Measurements from ENCODE around the gene POLH.

The POLH gene

DNA sequence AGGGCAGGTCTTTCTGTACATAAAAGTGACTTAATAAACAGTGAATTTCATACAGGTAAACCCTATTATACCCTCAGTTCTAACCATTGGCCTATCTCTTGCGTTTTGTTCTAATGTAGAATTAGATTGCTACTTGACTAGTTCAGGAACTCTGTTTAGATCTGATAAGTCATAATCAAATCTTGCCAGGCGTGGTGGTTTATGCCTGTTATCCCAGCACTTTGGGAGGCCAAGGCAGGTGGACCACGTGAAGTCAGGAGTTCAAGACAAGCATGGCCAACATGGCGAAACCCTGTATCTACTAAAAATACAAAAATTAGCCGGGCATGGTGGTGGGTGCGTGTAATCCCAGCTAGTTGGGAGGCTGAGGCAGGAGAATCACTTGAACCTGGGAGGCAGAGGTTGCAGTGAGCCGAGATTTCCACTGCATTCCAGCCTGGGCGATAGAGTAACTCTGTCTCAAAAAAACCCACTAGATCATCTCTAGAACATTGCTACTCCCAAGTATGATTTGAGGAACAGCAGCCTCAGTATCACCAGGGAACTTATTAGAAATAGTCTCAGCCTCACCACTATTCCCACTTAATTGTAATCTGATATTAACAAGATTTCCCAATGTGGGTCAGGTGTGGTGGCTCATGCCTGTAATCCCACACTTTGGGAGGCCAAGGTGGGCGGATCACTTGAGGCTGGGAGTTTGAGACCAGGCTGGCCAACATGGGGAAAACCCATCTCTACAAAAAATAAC, 40.9 kb downstream of the POLH start:
- CTCF ChIA-PET: no interaction called here
- DNase-seq (ENCODE audit: extremely low spot score): no peak
- TF ChIP-seq ELF4 (IDR thresholded peaks at IDR 0.05) (no peak), HDGF (IDR thresholded peaks at IDR 0.05; ENCODE audit: borderline replicate concordance) (no peak), FOXM1 (IDR thresholded peaks at IDR 0.05; ENCODE audit: borderline replicate concordance) (no peak), NFRKB (IDR thresholded peaks at IDR 0.05) (no peak), L3MBTL2 (conservative IDR thresholded peaks at IDR 0.05) (no peak), ZNF384 (IDR thresholded peaks at IDR 0.05) (no peak), TARDBP (IDR thresholded peaks at IDR 0.05) (no peak), CTBP1 (IDR thresholded peaks at IDR 0.05; ENCODE audit: borderline replicate concordance) (no peak), BHLHE40 (IDR thresholded peaks at IDR 0.05; ENCODE audit: borderline replicate concordance) (no peak), FOXK2 (IDR thresholded peaks at IDR 0.05) (no peak), FOXA1 (IDR thresholded peaks at IDR 0.05) (no peak), LEF1 (IDR thresholded peaks at IDR 0.05; ENCODE audit: borderline replicate concordance) (no peak), ARNT (IDR thresholded peaks at IDR 0.05) (no peak), SP1 (IDR thresholded peaks at IDR 0.05) (no peak)
- TF ChIP-seq, protein P1, sequence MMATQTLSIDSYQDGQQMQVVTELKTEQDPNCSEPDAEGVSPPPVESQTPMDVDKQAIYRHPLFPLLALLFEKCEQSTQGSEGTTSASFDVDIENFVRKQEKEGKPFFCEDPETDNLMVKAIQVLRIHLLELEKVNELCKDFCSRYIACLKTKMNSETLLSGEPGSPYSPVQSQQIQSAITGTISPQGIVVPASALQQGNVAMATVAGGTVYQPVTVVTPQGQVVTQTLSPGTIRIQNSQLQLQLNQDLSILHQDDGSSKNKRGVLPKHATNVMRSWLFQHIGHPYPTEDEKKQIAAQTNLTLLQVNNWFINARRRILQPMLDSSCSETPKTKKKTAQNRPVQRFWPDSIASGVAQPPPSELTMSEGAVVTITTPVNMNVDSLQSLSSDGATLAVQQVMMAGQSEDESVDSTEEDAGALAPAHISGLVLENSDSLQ (IDR thresholded peaks at IDR 0.05): no peak
- POLR2A ChIA-PET: interaction anchor here (4.3 kb wide), 1 partner anchor 13 kb away, joined by 32 read pairs; the partner anchor contains the start of gene GTPBP2

DNA sequence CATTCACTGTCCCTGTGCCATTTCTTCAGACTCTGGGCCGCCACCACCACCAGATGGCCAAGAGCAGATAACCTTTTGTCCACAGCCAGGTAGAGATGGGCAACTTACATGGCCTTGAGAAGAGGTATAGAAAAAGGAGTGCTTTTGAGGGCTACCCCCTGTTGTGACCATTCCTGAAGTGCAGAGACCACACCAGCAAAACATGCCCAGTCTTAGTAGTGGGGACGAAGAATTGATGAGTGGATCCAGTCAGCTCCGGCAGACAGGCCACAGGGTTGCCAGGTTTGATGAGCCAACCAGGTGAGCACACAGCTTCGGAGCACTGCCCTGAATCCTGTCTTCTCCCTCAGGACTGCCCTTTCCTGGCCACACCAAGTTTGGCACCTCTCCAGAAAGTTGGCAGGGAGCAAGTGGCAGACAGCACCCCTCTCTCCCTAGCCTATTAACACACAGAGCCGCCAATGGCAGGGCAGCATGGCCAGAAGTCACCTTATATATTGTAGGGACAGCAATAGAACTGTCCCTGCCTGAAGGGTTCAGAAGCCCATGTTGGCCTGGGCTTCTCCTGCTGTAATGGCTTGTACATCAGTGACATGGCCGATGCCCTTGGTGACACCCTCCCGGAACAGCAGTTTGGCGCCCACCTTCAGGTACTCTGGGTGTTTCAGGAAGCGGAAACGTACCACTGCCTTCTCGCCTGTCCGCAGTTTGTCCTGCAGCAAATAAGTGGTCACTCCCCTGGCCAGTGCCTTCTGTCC, 45.3 kb downstream of the POLH start:
- ChIA-PET POLR2A (interaction anchor here (4.3 kb wide), 1 partner anchor 8 kb away, joined by 32 read pairs; the partner anchor contains the start of gene GTPBP2), CTCF (no interaction called here)
- DNase-seq (ENCODE audit: extremely low spot score): no peak
- TF ChIP-seq TARDBP (IDR thresholded peaks at IDR 0.05) (no peak), SP1 (IDR thresholded peaks at IDR 0.05) (no peak), FOXK2 (IDR thresholded peaks at IDR 0.05) (no peak), CTBP1 (IDR thresholded peaks at IDR 0.05; ENCODE audit: borderline replicate concordance) (no peak), BHLHE40 (IDR thresholded peaks at IDR 0.05; ENCODE audit: borderline replicate concordance) (no peak), FOXA1 (IDR thresholded peaks at IDR 0.05) (no peak)

DNA sequence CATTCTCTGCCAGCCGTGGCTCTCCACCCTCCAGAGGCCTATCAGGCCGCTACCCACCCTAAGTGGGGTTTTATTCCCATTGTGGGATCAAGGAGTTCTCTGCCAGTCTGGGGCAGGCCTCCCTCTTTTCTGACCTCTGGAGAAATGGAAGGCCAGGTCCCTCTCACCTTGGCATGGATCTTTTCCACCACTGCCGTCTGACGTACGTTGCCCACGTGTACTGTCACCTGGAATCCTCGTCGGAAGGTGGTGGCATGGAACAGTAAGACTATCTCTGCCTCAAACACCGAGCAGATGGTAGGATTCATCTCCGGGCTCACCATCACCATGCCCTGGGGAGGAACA, 45.8 kb downstream of the POLH start:
- ChIA-PET POLR2A (interaction anchor here (1.6 kb wide), 1 partner anchor 16 kb away, joined by 3 read pairs; no protein-coding TSS in a partner anchor), CTCF (no interaction called here)
- TF ChIP-seq L3MBTL2 (conservative IDR thresholded peaks at IDR 0.05) (no peak), HDGF (IDR thresholded peaks at IDR 0.05; ENCODE audit: borderline replicate concordance) (no peak), ARNT (IDR thresholded peaks at IDR 0.05) (no peak), ELF4 (IDR thresholded peaks at IDR 0.05) (no peak), TARDBP (IDR thresholded peaks at IDR 0.05) (no peak), FOXA1 (IDR thresholded peaks at IDR 0.05) (no peak)
- TF ChIP-seq, protein P1 (IDR thresholded peaks at IDR 0.05): no peak

DNA sequence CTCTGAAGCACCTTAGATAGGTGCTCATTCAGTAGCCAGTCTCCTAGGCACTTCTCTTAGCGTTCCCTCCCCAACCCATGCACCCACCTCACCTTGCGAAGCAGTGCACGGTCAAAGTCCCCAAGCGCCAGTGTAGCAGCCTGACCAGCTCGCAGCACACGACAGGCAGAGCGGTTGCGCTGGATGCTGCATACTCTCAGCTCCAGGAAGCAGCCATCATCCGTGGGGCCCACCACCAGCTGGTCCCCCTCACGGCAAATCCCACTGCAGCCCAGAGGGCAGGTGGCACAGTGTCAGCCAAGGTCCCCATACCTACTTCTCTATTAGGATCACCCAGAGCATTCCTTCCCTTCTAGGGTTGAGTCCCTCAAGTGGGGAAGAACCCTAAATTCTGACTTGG, 46.6 kb downstream of the POLH start:
- POLR2A ChIA-PET: interaction anchor here (1.6 kb wide), 1 partner anchor 16 kb away, joined by 3 read pairs; no protein-coding TSS in a partner anchor

More for the DNA sequence above, 45.8 kb downstream of the POLH start:
- DNase-seq (ENCODE audit: extremely low spot score): no peak

DNA sequence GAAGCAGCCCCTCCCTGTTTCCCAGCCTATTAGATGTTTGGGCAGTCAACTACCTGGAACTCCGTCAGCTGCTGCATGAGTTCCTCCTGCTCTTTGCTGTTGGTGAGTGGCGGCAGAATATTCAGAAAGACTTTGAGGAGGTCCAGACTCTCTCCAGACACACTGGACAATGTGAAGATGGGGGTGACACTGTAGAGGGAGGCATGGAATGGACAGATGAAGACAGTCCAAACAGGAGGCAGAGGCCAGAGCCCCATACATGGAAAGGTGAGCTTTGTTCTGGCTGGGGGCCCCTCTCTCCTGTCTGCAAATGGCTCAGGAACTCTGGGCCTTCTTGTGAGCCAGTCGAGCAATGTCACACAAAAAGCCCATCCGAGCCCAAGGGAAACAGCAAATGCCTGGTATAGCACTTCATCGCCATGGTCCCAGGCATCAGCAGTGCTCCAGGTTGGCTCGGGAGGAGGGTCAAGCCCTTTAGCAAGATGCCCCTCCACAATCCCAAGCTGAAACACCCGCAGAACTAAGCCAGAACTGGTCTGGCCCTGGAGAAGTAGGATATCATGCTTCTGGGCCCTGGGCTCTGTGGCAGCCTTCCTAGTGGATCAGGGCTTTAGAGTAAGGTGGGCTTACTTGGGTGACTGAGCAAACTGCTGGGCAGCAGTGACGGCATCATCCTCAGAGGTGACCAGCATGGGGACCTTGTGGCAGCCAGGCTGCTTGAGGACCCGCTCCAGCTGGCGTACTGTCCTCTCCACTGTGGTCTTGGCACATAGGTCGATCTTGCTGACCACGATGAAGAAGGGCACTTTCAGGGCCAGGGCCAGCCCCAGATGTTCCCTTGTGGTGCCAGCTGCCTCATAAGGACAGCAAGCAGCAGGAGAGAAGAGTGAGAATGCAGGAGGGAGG, 48.1 kb downstream of the POLH start:
- ChIA-PET CTCF (no interaction called here), POLR2A (interaction anchor here (1.0 to 1.3 kb wide), 2 partner anchors 11 kb away, joined by 3 to 6 read pairs; partner anchors contain the start of gene MAD2L1BP)
- TF ChIP-seq CTBP1 (IDR thresholded peaks at IDR 0.05; ENCODE audit: borderline replicate concordance) (no peak), SP1 (IDR thresholded peaks at IDR 0.05) (no peak), HDGF (IDR thresholded peaks at IDR 0.05; ENCODE audit: borderline replicate concordance) (no peak), ELF4 (IDR thresholded peaks at IDR 0.05) (no peak), TARDBP (IDR thresholded peaks at IDR 0.05) (no peak), L3MBTL2 (conservative IDR thresholded peaks at IDR 0.05) (no peak), NFRKB (IDR thresholded peaks at IDR 0.05) (no peak), FOXA1 (IDR thresholded peaks at IDR 0.05) (no peak), BHLHE40 (IDR thresholded peaks at IDR 0.05; ENCODE audit: borderline replicate concordance) (no peak), LEF1 (IDR thresholded peaks at IDR 0.05; ENCODE audit: borderline replicate concordance) (no peak), FOXK2 (IDR thresholded peaks at IDR 0.05) (no peak), SUZ12 (IDR thresholded peaks at IDR 0.05) (no peak), ZNF384 (IDR thresholded peaks at IDR 0.05) (no peak), ARNT (IDR thresholded peaks at IDR 0.05) (no peak), FOXM1 (IDR thresholded peaks at IDR 0.05; ENCODE audit: borderline replicate concordance) (no peak)
- TF ChIP-seq, protein P1 (IDR thresholded peaks at IDR 0.05): no peak
- no peak for DNase-seq (ENCODE audit: extremely low spot score)

More for the DNA sequence above, 46.6 kb downstream of the POLH start:
- TF ChIP-seq L3MBTL2 (conservative IDR thresholded peaks at IDR 0.05): no peak
- no peak for TF ChIP-seq LEF1 (IDR thresholded peaks at IDR 0.05; ENCODE audit: borderline replicate concordance)
- TF ChIP-seq ARNT (IDR thresholded peaks at IDR 0.05): no peak
- no peak for TF ChIP-seq FOXM1 (IDR thresholded peaks at IDR 0.05; ENCODE audit: borderline replicate concordance)
- TF ChIP-seq CTBP1 (IDR thresholded peaks at IDR 0.05; ENCODE audit: borderline replicate concordance): no peak
- TF ChIP-seq FOXK2 (IDR thresholded peaks at IDR 0.05): no peak
- no peak for TF ChIP-seq ZNF384 (IDR thresholded peaks at IDR 0.05)
- TF ChIP-seq BHLHE40 (IDR thresholded peaks at IDR 0.05; ENCODE audit: borderline replicate concordance): no peak
- TF ChIP-seq TARDBP (IDR thresholded peaks at IDR 0.05): no peak
- TF ChIP-seq NFRKB (IDR thresholded peaks at IDR 0.05): no peak
- no peak for DNase-seq (ENCODE audit: extremely low spot score)
- CTCF ChIA-PET: interaction anchor here (0.6 kb wide), 2 partner anchors 14 to 142 kb away, joined by 4 read pairs; no protein-coding TSS in a partner anchor
